NCI-H774 (cell line): ENCODE results near the gene CXCL12.

Experiments
- DNase-seq: peaks from one replicate; lab custom pipeline; 2025; lab: John Stamatoyannopoulos, UW

Gene CXCL12

GRCh38 chr10:44334091-44334490 is 50.8 kb downstream of the CXCL12 start:
- DNase-seq = no peak

- DNase-seq = no peak
Measured at GRCh38 chr10:44333511-44333910, 51.4 kb downstream of the CXCL12 start.

GRCh38 chr10:44332465-44332864 is 52.4 kb downstream of the CXCL12 start:
- no peak for DNase-seq

- DNase-seq = no peak
Measured at GRCh38 chr10:44330431-44330830, 54.5 kb downstream of the CXCL12 start.

GRCh38 chr10:44327461-44327860 is 57.4 kb downstream of the CXCL12 start:
- DNase-seq = no peak
